ENCODE results near the gene PROM1. TPM values are rescaled to one million over a fixed set of nuclear protein-coding genes. Genes with fewer than 3 reads are reported as not detected.

PROM1 gene
- total RNA-seq, 1 donor from 2014 or later: 12.4 TPM

DNA sequence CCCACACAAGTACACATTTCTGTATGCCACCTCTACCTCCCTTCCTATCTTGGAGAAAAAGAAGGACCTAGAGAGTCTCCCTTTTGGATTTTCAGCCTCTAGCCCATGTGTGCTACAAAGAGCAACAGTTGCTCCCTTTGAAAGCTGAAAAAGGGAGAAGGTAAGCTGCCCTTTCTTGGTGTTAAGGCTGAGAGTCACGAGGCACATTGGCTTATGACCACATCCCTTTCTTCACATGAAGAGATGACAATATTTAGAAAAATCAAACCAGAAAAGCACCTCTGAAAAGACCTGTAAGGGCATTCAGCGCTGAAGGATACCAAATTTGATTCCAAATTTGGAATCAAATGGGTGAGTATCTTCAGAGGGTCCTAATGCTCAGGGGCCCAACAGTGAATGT is 138.9 kb downstream of the PROM1 start:
- Mint-ChIP-seq H3K27me3 (ENCODE audit: low read depth) (no peaks in the 10 kb centered on the region), H3K9me3 (no peaks in the 10 kb centered on the region), H3K36me3 (no peaks in the 10 kb centered on the region)

GRCh38 chr4:15942283-15942682 is 141.5 kb downstream of the PROM1 start:
- H3K4me1 Mint-ChIP-seq: peaks cover 13% of the 10 kb centered on the region
- no peak for DNase-seq (ENCODE audit: low spot score in 2 of 2, unreplicated experiment in 2 of 2)
- H3K4me3 Mint-ChIP-seq: no peak overlapping the region
- no peak overlapping the region for H3K27ac Mint-ChIP-seq
- no peaks in the 10 kb centered on the region for H3K27me3 Mint-ChIP-seq (ENCODE audit: low read depth)
- no peaks in the 10 kb centered on the region for H3K9me3 Mint-ChIP-seq
- no peaks in the 10 kb centered on the region for H3K36me3 Mint-ChIP-seq
- TF ChIP-seq, protein P1, sequence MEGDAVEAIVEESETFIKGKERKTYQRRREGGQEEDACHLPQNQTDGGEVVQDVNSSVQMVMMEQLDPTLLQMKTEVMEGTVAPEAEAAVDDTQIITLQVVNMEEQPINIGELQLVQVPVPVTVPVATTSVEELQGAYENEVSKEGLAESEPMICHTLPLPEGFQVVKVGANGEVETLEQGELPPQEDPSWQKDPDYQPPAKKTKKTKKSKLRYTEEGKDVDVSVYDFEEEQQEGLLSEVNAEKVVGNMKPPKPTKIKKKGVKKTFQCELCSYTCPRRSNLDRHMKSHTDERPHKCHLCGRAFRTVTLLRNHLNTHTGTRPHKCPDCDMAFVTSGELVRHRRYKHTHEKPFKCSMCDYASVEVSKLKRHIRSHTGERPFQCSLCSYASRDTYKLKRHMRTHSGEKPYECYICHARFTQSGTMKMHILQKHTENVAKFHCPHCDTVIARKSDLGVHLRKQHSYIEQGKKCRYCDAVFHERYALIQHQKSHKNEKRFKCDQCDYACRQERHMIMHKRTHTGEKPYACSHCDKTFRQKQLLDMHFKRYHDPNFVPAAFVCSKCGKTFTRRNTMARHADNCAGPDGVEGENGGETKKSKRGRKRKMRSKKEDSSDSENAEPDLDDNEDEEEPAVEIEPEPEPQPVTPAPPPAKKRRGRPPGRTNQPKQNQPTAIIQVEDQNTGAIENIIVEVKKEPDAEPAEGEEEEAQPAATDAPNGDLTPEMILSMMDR (IDR thresholded peaks at IDR 0.05; ENCODE audit: unreplicated experiment): no peak

More for the DNA sequence above, 138.9 kb downstream of the PROM1 start:
- Mint-ChIP-seq H3K4me1 (no peaks in the 10 kb centered on the region), H3K27ac (no peak overlapping the region), H3K4me3 (no peak overlapping the region)
- no peak for DNase-seq (ENCODE audit: low spot score in 2 of 2, unreplicated experiment in 2 of 2)
- TF ChIP-seq, protein P1 (IDR thresholded peaks at IDR 0.05; ENCODE audit: unreplicated experiment): no peak

DNA sequence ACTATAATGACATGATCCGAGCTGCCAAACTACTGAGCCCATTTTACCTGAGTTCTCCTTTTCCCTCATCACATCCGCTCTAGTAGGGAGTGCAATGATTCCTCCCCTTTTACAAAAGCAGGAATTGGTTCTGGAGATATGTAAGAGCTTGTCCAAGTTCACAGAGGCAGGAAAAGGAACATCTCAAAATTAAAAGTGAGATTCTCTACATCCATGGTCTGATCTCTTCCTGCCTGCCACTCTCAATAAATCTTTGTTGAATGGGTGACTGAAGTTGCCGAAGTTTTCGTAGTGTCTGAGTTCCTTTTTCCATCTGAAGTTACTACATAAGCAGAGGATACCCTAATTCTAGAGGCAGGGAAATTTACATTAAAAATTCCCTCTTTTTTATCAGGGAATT is 145.2 kb downstream of the PROM1 start, which contains the start of gene FGFBP1:
FGFBP1 (minus strand) TSS at position 101 of the 400 bp plus-strand sequence. CDS start 2,108 bp downstream, outside the sequence.
- no peaks in the 10 kb centered on the region for H3K9me3 Mint-ChIP-seq
- peaks cover 18% of the 10 kb centered on the region for H3K4me1 Mint-ChIP-seq
- H3K27ac Mint-ChIP-seq: peak within 1 kb of the TSS; percentile 60
- no peaks in the 10 kb centered on the region for H3K27me3 Mint-ChIP-seq (ENCODE audit: low read depth)
- TF ChIP-seq, protein P1 (IDR thresholded peaks at IDR 0.05; ENCODE audit: unreplicated experiment): no peak
- H3K36me3 Mint-ChIP-seq: no peaks in the 10 kb centered on the region
- no peak within 1 kb of the TSS for H3K4me3 Mint-ChIP-seq
- no peak for DNase-seq (ENCODE audit: low spot score in 2 of 2, unreplicated experiment in 2 of 2)

GRCh38 chr4:15938182-15938581 is 145.6 kb downstream of the PROM1 start:
- peak in 1 of 2 experiments; percentile 51 for DNase-seq (ENCODE audit: low spot score in 2 of 2, unreplicated experiment in 2 of 2)

DNA sequence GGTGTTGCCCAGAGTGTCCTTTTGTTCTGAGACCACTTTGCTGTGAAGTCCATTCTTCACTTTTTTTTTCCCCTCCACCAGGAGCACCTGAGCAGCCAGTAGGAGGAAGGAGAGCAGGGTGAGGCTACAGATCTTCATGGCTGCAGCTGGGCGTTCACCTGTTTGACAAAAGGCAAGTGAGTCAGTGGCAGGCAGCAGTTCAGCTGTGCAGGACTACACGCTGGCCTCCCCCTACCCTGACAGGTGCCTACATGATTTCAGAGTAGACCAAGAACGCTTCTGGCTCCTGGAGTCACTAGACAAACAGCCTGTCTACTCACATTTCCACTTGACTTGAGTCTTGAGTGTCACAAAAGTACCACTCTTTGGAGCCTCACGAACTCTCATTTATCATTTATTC is 147.3 kb downstream of the PROM1 start:
- Mint-ChIP-seq H3K36me3 (no peaks in the 10 kb centered on the region), H3K4me1 (peaks cover 18% of the 10 kb centered on the region), H3K27me3 (ENCODE audit: low read depth) (peaks cover 3% of the 10 kb centered on the region), H3K4me3 (no peak overlapping the region), H3K9me3 (no peaks in the 10 kb centered on the region), H3K27ac (no peak overlapping the region)
- no peak for DNase-seq (ENCODE audit: low spot score in 2 of 2, unreplicated experiment in 2 of 2)
- TF ChIP-seq, protein P1 (IDR thresholded peaks at IDR 0.05; ENCODE audit: unreplicated experiment): no peak

More at GRCh38 chr4:15938182-15938581, 145.6 kb downstream of the PROM1 start:
- peaks cover 18% of the 10 kb centered on the region for H3K4me1 Mint-ChIP-seq
- no peaks in the 10 kb centered on the region for H3K36me3 Mint-ChIP-seq
- no peaks in the 10 kb centered on the region for H3K9me3 Mint-ChIP-seq
- H3K27me3 Mint-ChIP-seq (ENCODE audit: low read depth): no peaks in the 10 kb centered on the region
- TF ChIP-seq, protein P1 (IDR thresholded peaks at IDR 0.05; ENCODE audit: unreplicated experiment): no peak
- H3K4me3 Mint-ChIP-seq: no peak overlapping the region
- H3K27ac Mint-ChIP-seq: peak overlapping the region; percentile 60

All from mesothelial cell of epicardium (in vitro differentiated cells).